Daoy (cell line): ENCODE data around the gene C2CD4C. TPM values are rescaled to one million over a fixed set of nuclear protein-coding genes. Genes with fewer than 3 reads are reported as not detected.
"Not testable (repeated sequence)": the region's sequence is repeated elsewhere in the genome, so short reads cannot be mapped to it uniquely, and the experiment has no call there.

Source experiments
- DNase-seq: peaks from one replicate; pipeline ENCODE4 v3.0.0-alpha.2; 2015; ENCODE audit warnings: low read depth
- total RNA-seq: library from RNA; depleted of rRNA; stranded (reverse); fragments of >200 nt; shearing (Covaris generic); gene quantifications from 2 replicates; pipeline ENCODE4 v1.2.3, GENCODE V29; 2014

The C2CD4C gene
- total RNA-seq, 1 experiment from 2014 or later = not detected

DNA sequence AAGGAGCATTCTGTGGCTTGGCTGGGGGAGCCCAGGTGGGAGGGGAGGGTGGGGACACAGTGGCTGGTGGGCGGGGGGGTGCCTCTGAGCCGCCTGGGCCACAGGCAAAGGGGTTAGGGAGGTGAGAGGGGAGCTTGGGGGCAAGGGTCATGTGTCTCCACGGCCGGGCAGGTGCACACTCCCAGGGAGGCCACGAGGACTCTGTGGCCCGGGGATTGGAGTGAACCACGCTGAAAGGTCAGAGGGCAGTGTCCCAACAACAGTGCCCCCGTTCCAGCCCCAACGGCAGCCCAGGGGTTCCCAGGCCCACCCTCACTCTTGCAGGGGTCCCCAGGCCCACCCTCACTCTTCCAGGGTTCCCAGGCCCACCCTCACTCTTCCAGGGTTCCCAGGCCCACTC lies 9.6 kb downstream of the C2CD4C start:
- no peak for DNase-seq

DNA sequence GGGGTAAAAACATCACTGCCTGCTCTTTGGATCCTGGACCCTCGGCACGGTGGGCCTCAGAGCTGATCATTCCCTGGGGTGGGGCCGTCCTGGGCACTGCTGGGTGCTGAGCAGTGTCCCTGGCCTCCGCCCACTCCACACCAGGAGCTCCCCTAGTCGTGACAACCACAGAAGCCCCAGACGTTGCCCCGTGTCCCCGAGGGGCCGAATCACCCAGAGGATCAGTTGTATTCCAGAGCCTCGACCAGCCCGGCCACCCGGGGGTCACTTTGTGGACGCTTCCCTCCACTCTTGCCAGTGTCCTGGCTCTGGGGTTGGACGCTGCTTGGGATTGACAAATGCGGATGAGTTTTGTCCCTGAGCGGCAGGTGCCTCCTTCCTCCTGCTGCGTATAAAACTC lies 10.2 kb downstream of the C2CD4C start:
- no peak for DNase-seq

DNA sequence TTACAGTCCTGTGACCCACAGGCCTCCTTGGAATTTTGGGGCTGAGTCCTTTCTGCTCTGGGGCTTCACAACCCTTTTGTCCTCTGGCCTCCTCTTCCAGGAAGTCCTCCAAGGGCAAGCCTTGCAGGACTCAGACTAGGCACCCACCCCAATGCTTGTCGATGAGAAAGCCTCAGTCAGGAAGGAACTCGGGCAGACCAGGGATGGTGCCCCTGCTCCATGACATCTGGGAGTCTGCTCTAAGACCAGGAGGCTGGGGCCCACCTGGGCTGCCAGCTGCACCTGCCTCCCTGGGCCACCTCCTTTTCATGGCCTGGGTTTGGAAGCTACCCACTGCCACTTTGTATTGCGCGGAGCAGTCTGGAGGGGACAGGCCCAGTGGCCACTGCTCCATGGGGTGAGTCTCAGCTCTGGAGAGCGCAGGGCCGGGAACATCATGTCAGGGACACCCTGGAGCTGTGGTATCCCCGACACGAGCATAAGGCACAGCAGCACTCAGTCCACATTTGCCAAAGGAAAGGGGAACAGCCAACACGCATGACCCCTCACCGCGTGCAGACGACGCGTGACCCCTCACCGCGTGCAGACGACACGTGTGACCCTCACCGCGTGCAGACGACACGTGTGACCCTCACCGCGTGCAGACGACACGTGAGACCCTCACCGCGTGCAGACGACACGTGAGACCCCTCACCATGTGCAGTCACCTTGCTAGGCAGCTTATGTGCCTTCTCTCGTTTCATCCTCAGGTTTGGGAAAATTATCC lies 10.8 kb downstream of the C2CD4C start:
- DNase-seq = no peak

DNA sequence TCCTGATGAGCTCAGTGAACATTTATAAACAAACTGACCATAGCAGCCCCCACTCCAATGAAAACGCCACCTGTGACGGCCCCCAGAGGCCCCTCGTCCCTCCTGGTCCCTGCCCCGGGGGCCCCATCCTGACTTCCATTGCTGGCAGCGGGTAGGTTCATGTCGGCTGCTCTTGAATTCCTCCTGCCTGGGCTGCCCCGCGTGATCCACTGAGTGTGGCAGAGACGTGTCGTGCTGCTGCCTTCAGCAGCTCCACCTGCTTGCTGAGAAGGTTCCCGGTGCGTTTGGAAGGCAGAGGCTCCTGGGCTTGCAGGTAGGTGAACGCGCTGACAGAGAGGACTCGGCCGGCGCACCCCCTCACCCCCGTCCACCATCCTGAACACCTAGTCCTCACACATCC lies 11.6 kb downstream of the C2CD4C start:
- DNase-seq = no peak

DNA sequence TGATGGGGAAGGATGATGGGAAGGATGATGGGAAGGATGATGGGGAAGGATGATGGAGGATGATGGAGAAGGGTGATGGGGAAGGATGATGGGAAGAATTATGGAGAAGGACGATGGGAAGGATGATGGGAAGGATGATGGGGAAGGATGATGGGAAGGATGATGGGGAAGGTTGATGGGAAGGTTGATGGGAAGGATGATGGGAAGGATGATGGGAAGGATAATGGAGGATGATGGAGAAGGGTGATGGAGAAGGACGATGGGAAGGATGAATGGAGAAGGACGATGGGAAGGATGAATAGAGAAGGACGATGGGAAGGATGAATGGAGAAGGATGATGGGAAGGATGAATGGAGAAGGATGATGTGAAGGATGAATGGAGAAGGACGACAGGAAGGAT lies 13.5 kb downstream of the C2CD4C start:
- no peak for DNase-seq

DNA sequence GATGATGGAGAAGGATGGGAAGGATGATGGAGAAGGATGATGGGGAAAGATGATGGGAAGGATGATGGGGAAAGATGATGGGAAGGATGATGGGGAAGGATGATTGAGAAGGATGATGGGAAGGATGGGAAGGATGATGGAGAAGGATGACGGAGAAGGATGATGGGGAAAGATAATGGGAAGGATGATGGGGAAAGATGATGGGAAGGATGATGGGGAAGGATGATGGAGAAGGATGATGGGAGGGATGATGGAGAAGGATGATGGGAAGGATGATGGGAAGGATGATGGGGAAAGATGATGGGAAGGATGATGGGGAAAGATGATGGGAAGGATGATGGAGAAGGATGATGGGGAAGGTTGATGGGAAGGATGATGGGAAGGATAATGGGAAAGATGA lies 14.1 kb downstream of the C2CD4C start:
- DNase-seq = not testable (repeated sequence)

DNA sequence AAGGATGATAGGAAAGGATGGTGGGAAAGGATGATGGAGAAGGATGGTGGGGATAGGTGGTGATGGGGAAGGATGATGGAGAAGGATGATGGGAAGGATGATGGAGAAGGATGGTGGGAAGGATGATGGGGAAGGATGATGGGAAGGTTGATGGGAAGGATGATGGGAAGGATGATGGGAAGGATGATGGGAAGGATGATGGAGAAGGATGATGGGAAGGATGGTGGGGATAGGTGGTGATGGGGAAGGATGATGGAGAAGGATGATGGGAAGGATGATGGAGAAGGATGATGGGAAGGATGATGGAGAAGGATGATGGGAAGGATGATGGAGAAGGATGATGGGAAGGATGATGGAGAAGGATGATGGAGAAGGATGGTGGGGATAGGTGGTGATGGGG lies 15.4 kb downstream of the C2CD4C start:
- not testable (repeated sequence) for DNase-seq

DNA sequence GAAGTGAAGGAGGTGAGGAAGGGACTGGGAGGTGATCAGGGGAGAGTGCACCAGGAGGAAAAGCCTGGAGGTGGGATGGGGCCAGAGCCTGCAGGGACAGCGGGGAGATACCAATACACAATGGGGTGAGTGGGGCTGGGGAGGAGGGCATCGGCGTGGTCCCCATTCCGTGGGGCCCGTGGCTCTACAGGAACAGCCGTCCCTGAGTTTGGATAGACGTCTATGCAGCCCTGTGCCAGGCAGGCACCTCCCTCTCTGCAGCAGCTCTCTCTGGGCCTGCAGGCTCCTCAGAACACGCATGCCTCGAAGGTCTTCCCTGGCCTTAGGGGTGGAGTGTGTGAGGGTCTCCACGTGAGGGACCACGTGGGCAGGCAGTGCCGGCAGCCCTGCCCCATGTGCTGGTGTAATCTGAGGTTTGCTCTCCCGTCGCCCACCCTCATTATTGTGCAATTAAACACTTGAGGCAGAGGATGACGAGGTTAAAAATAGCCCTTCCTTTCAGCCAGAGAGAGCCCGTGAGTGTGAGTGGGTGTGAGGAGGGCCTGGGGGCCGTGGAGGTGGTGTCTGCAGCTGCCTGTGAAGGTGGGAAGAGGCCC lies 16.5 kb downstream of the C2CD4C start:
- no peak for DNase-seq

DNA sequence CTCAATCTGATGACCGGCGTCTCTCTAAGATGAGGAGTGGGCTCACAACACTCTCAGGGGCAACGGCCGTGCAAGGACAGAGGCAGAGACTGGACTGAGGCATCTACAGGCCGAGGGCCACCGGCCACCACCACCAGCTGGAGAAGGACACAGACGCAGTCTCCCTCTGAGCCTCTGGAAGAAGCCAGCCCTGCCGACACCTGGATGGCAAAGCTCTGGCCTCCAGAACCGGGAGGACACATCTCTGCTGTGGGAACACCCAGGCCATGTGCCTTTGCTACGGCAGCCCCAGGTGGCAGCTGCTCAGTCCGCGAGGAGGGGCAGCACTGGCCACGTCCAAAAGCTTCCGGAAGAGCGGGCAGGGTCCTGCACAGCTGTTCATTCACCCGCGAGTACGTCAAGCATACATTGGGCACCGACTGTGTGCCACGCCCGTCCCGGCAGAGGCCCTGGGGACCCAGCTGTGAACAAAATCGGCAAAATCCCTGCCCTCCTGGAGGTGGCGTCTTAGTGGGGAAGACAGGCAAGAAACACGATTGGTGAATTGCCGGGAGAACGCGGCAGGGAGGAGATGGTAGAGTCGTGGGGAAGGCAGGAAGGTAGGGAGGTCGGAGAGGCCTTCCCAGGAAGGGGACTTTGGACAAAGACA lies 17.1 kb downstream of the C2CD4C start:
- no peak for DNase-seq

DNA sequence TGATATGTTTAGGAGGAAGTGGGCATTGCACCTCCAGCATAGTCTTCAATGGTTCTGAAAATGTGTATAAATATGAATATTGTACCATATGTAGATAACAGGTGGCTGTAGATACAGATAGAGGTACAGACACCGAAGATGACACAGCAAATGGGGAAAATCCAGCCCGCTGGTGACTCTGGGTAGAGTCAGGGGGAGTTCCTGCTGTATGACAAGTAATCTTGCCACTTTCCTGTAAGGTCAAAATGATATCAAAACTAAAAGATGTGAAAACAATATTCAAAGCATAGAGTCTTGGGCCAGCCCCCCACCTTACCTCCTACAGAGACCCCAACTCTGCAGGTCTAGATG lies 17.8 kb downstream of the C2CD4C start:
- no peak for DNase-seq

DNA sequence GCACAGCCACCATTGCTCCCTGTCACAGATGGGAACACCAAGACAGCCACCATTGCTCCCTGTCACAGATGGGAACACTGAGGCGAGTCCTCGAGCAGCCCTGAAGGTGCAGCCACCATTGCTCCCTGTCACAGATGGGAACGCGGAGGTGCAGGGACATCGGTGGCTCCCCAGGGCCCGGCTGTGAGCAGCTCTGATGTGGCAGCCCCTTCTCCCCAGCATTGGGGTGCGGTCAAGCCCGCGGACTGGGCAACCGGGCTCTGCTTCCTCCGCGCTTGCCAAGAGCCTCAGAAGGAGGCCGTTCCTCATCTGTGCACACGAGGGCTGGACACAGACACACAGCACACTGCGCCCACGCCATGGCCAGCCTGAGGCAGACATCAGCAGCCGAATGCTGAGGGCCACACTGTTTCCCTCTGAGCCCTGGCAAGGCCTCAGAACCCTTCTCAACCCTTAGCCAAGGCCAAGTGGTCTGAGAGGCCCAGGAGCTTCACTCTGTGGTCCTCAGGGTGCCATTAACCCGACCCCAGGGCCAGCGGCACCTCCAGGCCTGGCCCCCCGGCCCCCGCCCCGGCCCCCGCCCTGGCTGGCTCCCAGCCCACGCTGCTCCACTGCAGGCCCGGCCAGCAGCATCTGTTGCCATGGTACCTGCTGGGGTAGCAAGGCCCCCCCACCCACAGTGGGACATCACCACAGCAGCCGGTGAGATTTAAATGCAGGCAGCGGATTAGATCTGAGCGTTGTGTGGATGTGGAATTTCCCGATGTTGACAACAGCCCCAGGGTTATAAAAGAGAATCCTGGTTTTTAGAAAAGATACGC lies 18.4 kb downstream of the C2CD4C start:
- no peak for DNase-seq

DNA sequence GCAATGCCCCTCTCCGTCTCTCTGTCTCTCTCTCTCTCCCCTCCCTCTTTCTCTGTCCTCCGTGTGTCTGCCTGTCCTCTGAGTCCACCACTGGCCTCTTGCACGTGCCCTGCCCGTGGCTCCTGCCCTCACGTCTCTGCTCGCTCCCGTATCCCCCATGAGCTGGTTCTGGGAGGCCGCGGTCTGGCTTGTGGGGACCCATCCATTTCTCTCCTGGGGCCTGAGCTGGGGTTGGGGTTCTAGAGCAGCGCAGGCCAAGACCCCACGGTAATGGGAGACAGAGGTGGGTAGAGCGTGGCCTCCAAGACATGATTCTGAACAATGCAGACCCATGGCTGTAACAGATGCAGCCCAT lies 19.0 kb downstream of the C2CD4C start:
- no peak for DNase-seq

DNA sequence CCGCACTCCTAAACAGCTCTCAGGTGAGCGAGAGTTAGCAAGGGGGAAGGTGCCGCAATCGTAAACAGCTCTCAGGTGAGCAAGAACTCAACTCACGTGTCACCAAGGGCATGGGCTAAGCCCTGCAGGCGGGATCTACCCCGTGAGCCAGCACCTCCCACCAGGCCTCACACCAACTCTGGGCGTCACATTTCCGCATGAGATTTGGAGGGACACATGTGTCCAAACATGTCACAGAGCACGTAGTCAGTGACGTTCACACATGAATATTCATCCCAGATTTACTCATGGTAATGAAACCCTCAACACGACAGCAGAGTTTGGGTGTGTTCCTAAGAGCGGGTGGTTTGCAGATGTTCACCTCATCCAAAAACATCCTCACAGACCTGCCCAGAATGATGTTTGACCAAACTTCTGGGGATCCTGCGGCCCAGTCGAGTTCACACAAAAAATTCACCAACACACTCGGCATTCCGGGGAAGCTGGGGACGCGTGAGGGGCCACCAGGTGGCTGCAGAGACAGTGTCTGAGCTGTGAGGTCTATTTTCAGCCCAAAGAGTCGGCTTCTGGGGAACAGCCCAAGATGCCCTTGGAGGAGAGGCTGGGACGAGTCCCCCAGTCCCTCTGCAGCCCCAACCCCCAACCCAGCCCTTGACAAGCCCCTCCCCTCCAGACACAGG lies 19.6 kb downstream of the C2CD4C start:
- no peak for DNase-seq

DNA sequence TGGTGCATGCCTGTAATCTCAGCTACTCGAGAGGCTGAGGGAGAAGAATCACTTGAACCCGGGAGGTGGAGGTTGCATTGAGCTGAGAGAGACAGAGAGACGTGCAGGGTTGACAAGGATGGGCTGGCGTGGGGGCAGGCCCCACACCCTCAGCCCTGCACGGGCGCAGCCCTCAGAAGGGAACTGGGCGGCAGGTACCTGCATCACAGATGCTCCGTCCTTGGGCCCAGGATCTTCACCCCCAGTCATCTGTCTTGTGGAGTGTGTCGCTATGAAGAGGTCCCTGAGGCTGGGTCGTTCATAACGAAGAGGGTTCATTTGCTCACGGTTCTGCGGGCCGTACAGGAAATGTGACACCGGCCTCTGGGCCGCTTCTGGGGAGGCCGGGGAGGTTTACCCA lies 20.3 kb downstream of the C2CD4C start:
- DNase-seq = no peak

DNA sequence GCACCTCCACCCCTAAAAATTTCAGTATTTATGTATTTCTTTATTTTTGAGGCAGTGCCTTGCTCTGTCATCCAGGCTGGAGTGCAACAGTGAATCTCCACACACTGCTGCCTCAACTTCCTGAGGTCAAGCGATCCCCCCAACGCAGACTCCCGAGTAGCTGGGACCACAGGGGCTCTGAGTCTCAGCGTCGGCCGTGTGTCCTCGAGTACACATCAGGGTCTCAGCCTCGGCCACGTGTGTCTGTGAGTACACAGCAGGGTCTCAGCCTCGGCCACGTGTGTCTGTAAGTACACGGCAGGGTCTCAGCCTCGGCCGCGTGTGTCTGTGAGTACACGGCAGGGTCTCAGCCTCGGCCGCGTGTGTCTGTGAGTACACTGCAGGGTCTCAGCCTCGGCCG lies 21.2 kb downstream of the C2CD4C start:
- no peak for DNase-seq

DNA sequence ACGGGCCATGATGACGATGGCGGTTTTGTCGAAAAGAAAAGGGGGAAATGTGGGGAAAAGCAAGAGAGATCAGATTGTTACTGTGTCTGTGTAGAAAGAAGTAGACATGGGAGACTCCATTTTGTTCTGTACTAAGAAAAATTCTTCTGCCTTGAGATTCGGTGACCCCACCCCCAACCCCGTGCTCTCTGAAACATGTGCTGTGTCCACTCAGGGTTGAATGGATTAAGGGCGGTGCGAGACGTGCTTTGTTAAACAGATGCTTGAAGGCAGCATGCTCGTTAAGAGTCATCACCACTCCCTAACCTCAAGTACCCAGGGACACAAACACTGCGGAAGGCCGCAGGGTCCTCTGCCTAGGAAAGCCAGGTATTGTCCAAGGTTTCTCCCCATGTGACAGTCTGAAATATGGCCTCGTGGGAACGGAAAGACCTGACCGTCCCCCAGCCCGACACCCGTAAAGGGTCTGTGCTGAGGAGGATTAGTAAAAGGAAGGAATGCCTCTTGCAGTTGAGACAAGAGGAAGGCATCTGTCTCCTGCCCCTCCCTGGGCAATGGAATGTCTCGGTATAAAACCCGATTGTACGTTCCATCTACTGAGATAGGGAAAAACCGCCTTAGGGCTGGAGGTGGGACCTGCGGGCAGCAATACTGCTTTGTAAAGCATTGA lies 22.2 kb downstream of the C2CD4C start:
- DNase-seq = not testable (repeated sequence)

DNA sequence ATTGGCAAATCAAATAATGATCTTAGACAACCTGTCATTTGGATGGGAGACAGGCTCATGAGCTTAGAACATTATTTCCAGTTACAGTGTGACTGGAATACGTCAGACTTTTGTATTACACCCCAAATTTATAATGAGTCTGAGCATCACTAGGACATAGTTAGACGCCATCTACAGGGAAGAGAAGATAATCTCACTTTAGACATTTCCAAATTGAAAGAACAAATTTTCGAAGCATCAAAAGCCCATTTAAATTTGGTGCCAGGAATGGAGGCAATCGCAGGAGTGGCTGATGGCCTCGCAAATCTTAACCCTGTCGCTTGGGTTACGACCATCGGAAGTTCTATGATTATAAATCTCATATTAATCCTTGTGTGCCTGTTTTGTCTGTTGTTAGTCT lies 22.8 kb downstream of the C2CD4C start:
- not testable (repeated sequence) for DNase-seq

DNA sequence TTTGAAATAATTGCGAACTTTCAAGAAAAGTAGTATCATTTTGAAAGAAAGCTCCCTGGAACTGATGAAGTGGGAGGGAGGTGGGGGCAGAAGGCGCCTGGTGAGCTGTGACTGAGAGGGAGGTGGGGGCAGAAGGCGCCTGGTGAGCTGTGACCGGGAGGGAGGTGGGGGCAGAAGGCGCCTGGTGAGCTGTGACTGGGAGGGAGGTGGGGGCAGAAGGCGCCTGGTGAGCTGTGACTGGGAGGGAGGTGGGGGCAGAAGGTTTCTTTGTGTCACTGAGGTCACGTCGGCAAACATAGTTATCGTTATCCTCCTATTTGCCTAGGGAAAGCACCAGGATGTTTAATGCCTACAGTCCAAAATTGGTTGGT lies 24.2 kb downstream of the C2CD4C start:
- no peak for DNase-seq

DNA sequence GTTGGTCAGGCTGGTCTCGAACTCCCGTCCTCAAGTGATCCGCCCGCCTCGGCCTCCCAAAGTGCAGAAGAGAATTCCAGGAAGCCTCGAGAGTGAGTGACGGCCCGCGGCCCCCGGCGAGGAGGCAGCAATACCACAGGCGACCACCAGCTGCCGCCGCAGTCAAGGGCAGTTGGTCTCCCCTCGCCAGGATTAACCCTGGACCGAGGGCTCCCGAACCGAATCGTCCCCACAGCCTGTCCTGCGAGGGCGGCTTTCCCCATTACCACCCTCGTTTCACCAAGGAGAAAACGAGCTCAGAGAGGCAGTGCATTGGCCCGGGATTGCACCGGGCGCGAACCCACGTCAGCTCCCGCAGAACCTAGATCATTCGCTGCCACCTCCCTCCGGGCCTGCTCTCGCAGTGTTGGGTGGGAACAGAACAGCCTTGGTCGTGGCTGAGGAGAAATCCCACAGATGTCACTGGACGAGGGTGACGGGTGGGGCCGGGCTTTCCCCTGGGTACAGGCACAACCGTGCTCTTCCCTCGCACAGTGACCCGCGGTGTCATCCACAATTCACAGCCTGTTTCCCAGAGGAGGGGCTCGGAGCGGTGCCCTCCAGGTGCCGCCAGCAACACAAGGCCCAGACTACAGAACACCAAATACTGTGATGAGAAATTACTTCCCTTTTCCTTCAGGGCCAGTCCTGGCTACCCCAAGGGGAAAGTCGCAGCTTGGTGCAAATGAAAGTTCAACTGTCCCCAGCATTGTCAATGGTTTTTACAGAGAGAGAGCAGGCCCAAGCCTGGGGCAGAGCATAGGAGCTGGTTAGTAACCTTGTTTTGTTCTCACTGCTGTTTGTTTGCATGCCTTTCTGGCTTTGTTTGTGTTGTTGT lies 24.8 kb downstream of the C2CD4C start:
- DNase-seq = no peak

DNA sequence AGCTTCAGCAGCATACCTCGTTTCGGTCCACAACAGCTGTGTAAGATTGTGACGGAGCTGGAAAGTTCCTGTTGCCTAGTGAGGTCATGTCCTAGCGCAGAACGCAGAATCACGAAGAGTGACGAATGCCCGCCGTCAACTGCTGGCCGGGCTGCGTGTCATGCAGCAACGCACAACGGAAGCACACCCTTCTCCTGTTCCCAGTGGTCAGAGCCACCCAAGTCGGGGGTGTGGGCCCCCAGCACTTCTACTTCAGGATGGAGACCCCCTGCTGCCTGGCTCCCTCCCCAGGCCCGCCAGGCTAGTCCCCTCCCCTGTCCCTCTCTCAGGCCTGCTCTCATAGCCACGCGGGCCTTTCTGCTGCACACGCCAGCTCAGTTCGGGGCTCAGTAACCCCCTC lies 25.9 kb downstream of the C2CD4C start:
- DNase-seq = no peak
